HepG2 (cell line): ENCODE results near the gene CMIP. TPM values are rescaled to one million over a fixed set of nuclear protein-coding genes. Genes with fewer than 3 reads are reported as not detected.

Experiments
- BHLHE40 ChIP-seq: IDR thresholded peaks from 2 replicates; pipeline ENCODE4 v1.6.1; 2011; ENCODE audit warnings: low read length, improper control_type of control experiment
- DZIP1 ChIP-seq: sonication (generic); formaldehyde crosslinking; IDR thresholded peaks from 2 replicates; pipeline ENCODE4 v1.5.0; 2020; ENCODE audit warnings: mild to moderate bottlenecking, missing genetic modification reagents
- GTF3A ChIP-seq: sonication (generic); formaldehyde crosslinking; conservative IDR thresholded peaks from 2 replicates; pipeline ENCODE4 v1.4.0; 2020; ENCODE audit warnings: mild to moderate bottlenecking, missing genetic modification reagents
- HMGXB3 ChIP-seq: sonication (generic); formaldehyde crosslinking; IDR thresholded peaks from 2 replicates; pipeline ENCODE4 v1.4.0; 2020; ENCODE audit warnings: missing genetic modification reagents, borderline replicate concordance
- JDP2 ChIP-seq: sonication (generic); formaldehyde crosslinking; IDR thresholded peaks from 2 replicates; pipeline ENCODE4 v1.8.1; 2022; ENCODE audit warnings: missing genetic modification reagents, borderline replicate concordance
- LBX2 ChIP-seq: sonication (generic); formaldehyde crosslinking; IDR thresholded peaks from 2 replicates; pipeline ENCODE4 v1.5.0; 2020; ENCODE audit warnings: missing genetic modification reagents, mild to moderate bottlenecking, borderline replicate concordance
- REL ChIP-seq: sonication (generic); formaldehyde crosslinking; conservative IDR thresholded peaks from 2 replicates; pipeline ENCODE4 v1.8.0; 2022; ENCODE audit warnings: mild to moderate bottlenecking, missing genetic modification reagents, moderate library complexity
- SALL1 ChIP-seq: sonication (generic); formaldehyde crosslinking; IDR thresholded peaks from 2 replicates; pipeline ENCODE4 v1.8.0; 2022; ENCODE audit warnings: mild to moderate bottlenecking, missing genetic modification reagents
- SALL2 ChIP-seq: sonication (generic); formaldehyde crosslinking; IDR thresholded peaks from 2 replicates; pipeline ENCODE4 v1.8.1; 2023; ENCODE audit warnings: mild to moderate bottlenecking, missing genetic modification reagents, inconsistent platforms
- SP140L ChIP-seq: sonication (generic); formaldehyde crosslinking; IDR thresholded peaks from 2 replicates; pipeline ENCODE4 v1.4.0; 2020; ENCODE audit warnings: missing genetic modification reagents, borderline replicate concordance
- TP53 ChIP-seq: sonication (generic); formaldehyde crosslinking; conservative IDR thresholded peaks from 2 replicates; pipeline ENCODE4 v1.4.0; 2020; ENCODE audit warnings: missing genetic modification reagents
- ZBTB1 ChIP-seq: sonication (generic); formaldehyde crosslinking; IDR thresholded peaks from 2 replicates; pipeline ENCODE4 v1.4.0; 2020; ENCODE audit warnings: missing genetic modification reagents, borderline replicate concordance
- ZFP36L2 ChIP-seq: sonication (generic); formaldehyde crosslinking; IDR thresholded peaks from 2 replicates; pipeline ENCODE4 v1.4.0; 2020; ENCODE audit warnings: missing genetic modification reagents
- ZKSCAN8 ChIP-seq: IDR thresholded peaks from 2 replicates; pipeline ENCODE4 v1.6.1; 2016; ENCODE audit warnings: borderline replicate concordance, missing genetic modification reagents, missing compliant biosample characterization
- ZNF276 ChIP-seq: sonication (generic); formaldehyde crosslinking; IDR thresholded peaks from 2 replicates; pipeline ENCODE4 v1.4.0; 2020; ENCODE audit warnings: mild to moderate bottlenecking, low read depth, missing genetic modification reagents
- ZNF781 ChIP-seq: sonication (generic); formaldehyde crosslinking; IDR thresholded peaks from 2 replicates; pipeline ENCODE4 v1.5.1; 2020; ENCODE audit warnings: borderline replicate concordance, mild to moderate bottlenecking, missing genetic modification reagents; ENCODE audit errors: not compliant biosample characterization
- polyA plus RNA-seq, 8 experiments: library from polyadenylated mRNA; depleted of rRNA in 3 of 8; stranded (reverse) in 7 of 8; unstranded in 1 of 8; fragments of >200 nt; fragmentation: Illumina TruSeq in 4 of 8; extraction: Trizol in 4 of 8; gene quantifications; 2 replicates each; pipeline versions ENCODE4 v1.2.1 to v1.2.3, GENCODE V29; 2011 to 2016; ENCODE audit warnings: low read depth in 4 of 8, missing spikeins in 1 of 8, mixed read lengths in 1 of 8; ENCODE audit not compliant: insufficient read depth in 1 of 8
- total RNA-seq, 5 experiments: library from RNA; depleted of rRNA; stranded (reverse); fragments of >200 nt; fragmentation: Illumina TruSeq; extraction: Trizol; gene quantifications; 2 replicates each; pipeline ENCODE4 v1.2.3, GENCODE V29; 2016; ENCODE audit warnings: low read depth in 1 of 5
- TF ChIP-seq, protein P1 (sequence below): sonication (generic); formaldehyde crosslinking; IDR thresholded peaks from 2 replicates; pipeline ENCODE4 v1.8.1; 2023; ENCODE audit warnings: missing genetic modification reagents, inconsistent platforms, borderline replicate concordance

CMIP gene
- total and polyA plus RNA-seq, 2 of the 13 experiments (the other 11 are each of a cell fraction or from before 2014, with no cell fraction given) = 10.9 to 18.1 TPM

DNA sequence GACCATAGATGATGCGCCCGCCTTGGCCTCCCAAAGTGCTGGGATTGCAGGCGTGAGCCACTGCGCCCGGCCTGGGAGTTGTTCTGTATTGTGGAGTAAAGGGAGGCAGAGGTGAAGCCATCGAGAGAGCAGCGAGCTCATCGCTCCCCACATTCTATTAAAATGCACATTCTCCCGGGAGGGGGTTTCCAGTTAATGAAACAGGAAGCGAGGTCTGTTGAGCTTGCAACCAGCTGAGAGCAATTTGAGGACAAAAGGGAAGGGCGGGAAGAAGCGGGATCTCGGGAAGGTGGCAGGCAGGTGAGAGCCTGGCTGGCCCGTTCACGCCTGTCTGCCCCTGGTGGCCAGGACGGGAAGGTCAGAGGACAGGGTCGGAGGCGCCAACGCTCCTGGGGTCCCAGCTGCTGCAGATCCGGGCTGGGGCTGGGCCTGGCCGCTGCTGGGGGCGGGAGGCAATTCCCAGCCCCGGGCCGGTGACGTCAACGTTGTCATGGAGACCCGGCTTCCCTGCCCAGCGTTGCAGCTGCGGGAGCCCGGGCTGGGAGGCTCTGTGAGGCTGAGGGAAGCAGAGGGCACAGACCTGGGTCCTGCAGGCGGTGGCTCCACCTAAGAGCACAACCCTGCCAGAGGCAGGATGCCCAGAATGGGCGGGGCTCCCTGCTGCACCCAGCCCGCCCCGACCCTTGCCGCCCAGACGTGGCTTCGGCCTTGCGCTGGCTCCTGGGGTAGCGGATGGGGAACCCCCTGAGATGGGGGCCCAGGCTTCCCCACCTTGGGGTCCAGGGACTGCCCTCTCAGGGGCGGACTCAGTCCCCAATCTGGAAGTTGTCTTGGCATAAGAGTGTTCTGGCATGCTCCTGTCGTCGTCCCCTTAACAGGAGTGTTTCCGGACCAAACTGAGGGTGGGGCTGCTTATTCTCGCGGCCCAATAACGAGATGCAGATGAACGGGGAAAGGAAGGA, 285.8 kb downstream of the CMIP start (continued):
- TF ChIP-seq, protein P1, sequence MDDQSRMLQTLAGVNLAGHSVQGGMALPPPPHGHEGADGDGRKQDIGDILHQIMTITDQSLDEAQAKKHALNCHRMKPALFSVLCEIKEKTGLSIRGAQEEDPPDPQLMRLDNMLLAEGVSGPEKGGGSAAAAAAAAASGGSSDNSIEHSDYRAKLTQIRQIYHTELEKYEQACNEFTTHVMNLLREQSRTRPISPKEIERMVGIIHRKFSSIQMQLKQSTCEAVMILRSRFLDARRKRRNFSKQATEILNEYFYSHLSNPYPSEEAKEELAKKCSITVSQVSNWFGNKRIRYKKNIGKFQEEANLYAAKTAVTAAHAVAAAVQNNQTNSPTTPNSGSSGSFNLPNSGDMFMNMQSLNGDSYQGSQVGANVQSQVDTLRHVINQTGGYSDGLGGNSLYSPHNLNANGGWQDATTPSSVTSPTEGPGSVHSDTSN = no peak
- TF ChIP-seq BHLHE40 = no peak
- TF ChIP-seq SALL1 (CRISPR knock-in tag) = peak; percentile 63; the same call in 1 of the 2 replicates
- TF ChIP-seq ZNF276 (CRISPR knock-in tag) = 0 out of 2 replicates have a peak, but pooled peaks have one; percentile 55
- TF ChIP-seq SALL2 (CRISPR knock-in tag) = no peak
- no peak for TF ChIP-seq SP140L (CRISPR knock-in tag)
- no peak for TF ChIP-seq REL (CRISPR knock-in tag)
- no peak for TF ChIP-seq ZFP36L2 (CRISPR knock-in tag)
- TF ChIP-seq GTF3A = no peak
- TF ChIP-seq HMGXB3 (CRISPR knock-in tag) = no peak
- no peak for TF ChIP-seq TP53
- TF ChIP-seq DZIP1 (CRISPR knock-in tag) = no peak
- TF ChIP-seq ZBTB1 = no peak
- TF ChIP-seq JDP2 (CRISPR knock-in tag) = no peak
- TF ChIP-seq ZKSCAN8 = no peak
- no peak for TF ChIP-seq LBX2
- TF ChIP-seq ZNF781 = no peak
